Measurements from ENCODE around the gene SLIT1. TPM values are rescaled to one million over a fixed set of nuclear protein-coding genes. Genes with fewer than 3 reads are reported as not detected.

SLIT1 gene
- total RNA-seq, 1 donor from 2014 or later = under 0.01 TPM

DNA sequence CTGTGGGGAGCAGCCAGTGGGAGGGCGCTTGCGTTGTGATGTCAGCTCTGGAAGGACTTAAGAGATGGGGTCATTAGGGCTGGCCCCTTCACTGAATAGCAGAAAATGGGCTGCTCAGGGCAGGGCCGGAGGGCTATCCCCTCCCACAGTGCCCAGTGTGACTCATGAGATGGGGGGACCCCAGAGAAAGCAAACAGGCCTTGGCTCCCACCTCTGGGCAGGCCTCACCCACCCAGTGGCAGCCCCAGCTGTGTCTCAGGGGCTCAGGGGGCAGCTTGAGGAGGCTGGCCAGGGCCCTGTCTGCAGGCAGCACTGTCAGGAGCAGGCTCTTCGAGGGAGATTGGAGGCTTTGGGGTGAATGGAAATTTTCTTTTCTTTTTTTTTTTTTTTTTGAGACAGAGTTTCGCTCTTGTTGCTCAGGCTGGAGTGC lies 168.3 kb downstream of the SLIT1 start:
- Histone ChIP-seq H3K27me3 (ENCODE audit: control insufficient read depth in 3 of 3, insufficient read depth in 3 of 3, low read length in 3 of 3) (no peaks in the 10 kb centered on the region), H3K4me1 (ENCODE audit: control insufficient read depth in 3 of 3, insufficient read depth in 3 of 3, low read length in 3 of 3) (peaks cover 27 to 56% (median 43%) of the 10 kb centered on the region in 3 donors), H3K27ac (ENCODE audit: low read depth, low read length) (no peak overlapping the region), H3K4me3 (ENCODE audit: low read length in 3 of 3) (no peak overlapping the region), H3K9me3 (ENCODE audit: control insufficient read depth in 3 of 3, low read length in 3 of 3) (no peaks in the 10 kb centered on the region), H3K9ac (ENCODE audit: low read depth in 1 of 3, low read length in 3 of 3) (no peak overlapping the region), H3K36me3 (ENCODE audit: control insufficient read depth in 3 of 3, insufficient read depth in 3 of 3, low read length in 3 of 3) (no peaks in the 10 kb centered on the region)

DNA sequence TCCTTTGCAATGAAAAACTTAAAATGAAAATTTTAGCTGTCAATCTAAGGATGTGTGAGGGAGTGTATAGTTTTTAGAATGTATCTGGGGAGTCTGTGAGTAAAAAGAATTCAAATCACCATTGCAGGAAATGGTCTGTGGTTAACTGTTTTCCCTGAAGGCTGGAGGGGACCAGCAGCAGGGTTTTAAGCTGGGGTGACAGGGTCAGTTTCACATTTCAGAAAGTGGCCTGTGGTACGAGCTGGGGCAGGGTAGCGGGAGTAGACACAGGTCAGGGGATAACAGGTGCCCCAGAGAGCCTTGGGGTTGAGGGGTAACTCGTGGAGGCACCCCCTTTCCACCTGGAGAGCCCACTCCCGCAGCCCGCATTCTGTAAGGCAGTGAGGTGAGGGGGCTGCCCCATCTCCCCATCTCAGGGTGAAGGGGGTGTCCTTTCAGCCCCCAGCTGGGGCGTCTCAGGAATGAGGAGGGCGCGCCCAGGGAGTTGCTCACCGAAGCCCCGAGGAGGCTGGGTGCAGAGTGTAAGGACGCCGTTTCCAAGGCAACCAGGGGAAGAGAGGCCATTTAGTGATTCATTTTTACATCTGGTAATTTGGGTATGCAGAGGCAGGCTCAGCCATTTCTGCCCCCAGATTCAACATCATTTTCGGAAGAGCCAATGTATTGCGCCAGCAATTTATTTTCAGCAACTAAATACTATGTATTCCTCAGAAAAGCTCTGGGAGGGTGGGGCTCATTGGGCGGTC lies 168.9 kb downstream of the SLIT1 start:
- no peaks in the 10 kb centered on the region for H3K27me3 ChIP-seq (ENCODE audit: control insufficient read depth in 3 of 3, insufficient read depth in 3 of 3, low read length in 3 of 3)
- H3K27ac ChIP-seq (ENCODE audit: low read depth, low read length) = no peak overlapping the region
- no peak overlapping the region for H3K4me3 ChIP-seq (ENCODE audit: low read length in 3 of 3)

DNA sequence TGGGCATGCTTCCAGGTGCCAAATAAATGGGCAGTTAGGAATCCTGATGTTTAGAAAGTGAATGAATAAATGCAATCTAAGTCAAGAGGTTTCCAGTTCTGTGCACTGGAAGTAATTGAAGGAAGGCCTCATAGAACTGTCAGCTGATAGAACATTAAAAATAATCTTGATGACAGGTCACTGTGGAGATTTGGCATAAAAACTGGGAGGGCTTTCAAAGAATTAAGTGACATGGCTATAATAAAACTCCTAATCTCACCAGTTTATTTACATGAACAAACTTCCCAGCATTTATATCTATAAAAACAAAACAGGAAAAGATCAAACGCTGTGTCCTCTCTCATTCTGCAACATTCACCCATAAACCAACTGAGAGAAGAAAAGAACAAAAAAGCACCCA lies 170.5 kb downstream of the SLIT1 start:
- Histone ChIP-seq H3K9me3 (ENCODE audit: control insufficient read depth in 3 of 3, low read length in 3 of 3) (no peaks in the 10 kb centered on the region), H3K9ac (ENCODE audit: low read depth in 1 of 3, low read length in 3 of 3) (peak overlapping the region in 2 of 3 donors; percentile 33 to 39), H3K27me3 (ENCODE audit: control insufficient read depth in 3 of 3, insufficient read depth in 3 of 3, low read length in 3 of 3) (no peaks in the 10 kb centered on the region), H3K27ac (ENCODE audit: low read depth, low read length) (peak overlapping the region; percentile 65), H3K4me3 (ENCODE audit: low read length in 3 of 3) (no peak overlapping the region), H3K36me3 (ENCODE audit: control insufficient read depth in 3 of 3, insufficient read depth in 3 of 3, low read length in 3 of 3) (no peaks in the 10 kb centered on the region), H3K4me1 (ENCODE audit: control insufficient read depth in 3 of 3, insufficient read depth in 3 of 3, low read length in 3 of 3) (peaks cover 15 to 34% (median 24%) of the 10 kb centered on the region in 3 donors)

More for the DNA sequence above, 168.9 kb downstream of the SLIT1 start:
- Histone ChIP-seq H3K36me3 (ENCODE audit: control insufficient read depth in 3 of 3, insufficient read depth in 3 of 3, low read length in 3 of 3) (no peaks in the 10 kb centered on the region), H3K9ac (ENCODE audit: low read depth in 1 of 3, low read length in 3 of 3) (no peak overlapping the region), H3K9me3 (ENCODE audit: control insufficient read depth in 3 of 3, low read length in 3 of 3) (no peaks in the 10 kb centered on the region), H3K4me1 (ENCODE audit: control insufficient read depth in 3 of 3, insufficient read depth in 3 of 3, low read length in 3 of 3) (peaks cover 27 to 50% (median 40%) of the 10 kb centered on the region in 3 donors)

DNA sequence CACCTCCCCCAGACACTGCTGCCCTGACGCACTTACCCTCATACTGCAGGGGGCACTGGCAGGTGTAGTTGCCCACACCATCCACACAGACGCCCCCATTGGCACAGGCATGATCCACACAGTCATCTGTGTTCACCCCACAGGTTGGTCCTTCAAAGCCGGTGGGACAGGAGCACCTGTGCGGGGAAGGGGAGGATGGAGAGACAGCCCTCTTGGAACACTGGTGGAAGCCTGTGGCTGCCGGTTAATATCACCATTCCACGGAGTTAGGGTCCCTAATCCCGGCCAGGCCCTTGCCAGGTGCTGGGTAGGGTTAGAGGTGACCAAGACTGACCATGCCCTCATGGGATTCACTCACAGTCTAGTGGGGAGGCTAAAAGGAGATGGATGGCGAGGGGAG lies 171.8 kb downstream of the SLIT1 start:
- Histone ChIP-seq H3K9me3 (ENCODE audit: control insufficient read depth in 3 of 3, low read length in 3 of 3) (no peaks in the 10 kb centered on the region), H3K36me3 (ENCODE audit: control insufficient read depth in 3 of 3, insufficient read depth in 3 of 3, low read length in 3 of 3) (no peaks in the 10 kb centered on the region), H3K4me1 (ENCODE audit: control insufficient read depth in 3 of 3, insufficient read depth in 3 of 3, low read length in 3 of 3) (peaks cover 6 to 22% (median 11%) of the 10 kb centered on the region in 3 donors), H3K27ac (ENCODE audit: low read depth, low read length) (no peak overlapping the region), H3K27me3 (ENCODE audit: control insufficient read depth in 3 of 3, insufficient read depth in 3 of 3, low read length in 3 of 3) (no peaks in the 10 kb centered on the region), H3K9ac (ENCODE audit: low read depth in 1 of 3, low read length in 3 of 3) (no peak overlapping the region), H3K4me3 (ENCODE audit: low read length in 3 of 3) (no peak overlapping the region)

DNA sequence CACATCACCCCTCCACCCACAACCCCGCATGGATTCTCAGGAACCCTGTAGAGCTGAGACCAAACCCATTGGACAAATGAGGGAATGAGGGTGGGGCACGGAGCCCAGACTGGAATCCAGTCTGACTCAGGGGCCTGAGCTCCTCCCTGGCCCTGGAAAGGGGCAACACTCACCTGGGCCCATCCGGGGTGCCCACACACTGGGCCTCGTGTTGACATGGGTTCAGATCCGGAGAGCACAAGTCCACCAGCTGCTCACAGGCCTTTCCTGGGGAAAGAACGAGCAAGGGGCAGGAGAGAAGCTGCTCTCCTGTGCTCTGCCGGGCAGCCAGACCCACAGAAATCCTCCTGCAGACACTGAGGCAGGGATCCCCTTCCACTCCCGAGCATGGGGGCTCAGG lies 172.2 kb downstream of the SLIT1 start:
- H3K9ac ChIP-seq (ENCODE audit: low read depth in 1 of 3, low read length in 3 of 3) = no peak overlapping the region
- H3K4me3 ChIP-seq (ENCODE audit: low read length in 3 of 3) = no peak overlapping the region
- H3K27ac ChIP-seq (ENCODE audit: low read depth, low read length) = no peak overlapping the region
- no peaks in the 10 kb centered on the region for H3K36me3 ChIP-seq (ENCODE audit: control insufficient read depth in 3 of 3, insufficient read depth in 3 of 3, low read length in 3 of 3)
- peaks cover 6 to 19% (median 11%) of the 10 kb centered on the region in 3 donors for H3K4me1 ChIP-seq (ENCODE audit: control insufficient read depth in 3 of 3, insufficient read depth in 3 of 3, low read length in 3 of 3)
- no peaks in the 10 kb centered on the region for H3K27me3 ChIP-seq (ENCODE audit: control insufficient read depth in 3 of 3, insufficient read depth in 3 of 3, low read length in 3 of 3)
- H3K9me3 ChIP-seq (ENCODE audit: control insufficient read depth in 3 of 3, low read length in 3 of 3) = no peaks in the 10 kb centered on the region

DNA sequence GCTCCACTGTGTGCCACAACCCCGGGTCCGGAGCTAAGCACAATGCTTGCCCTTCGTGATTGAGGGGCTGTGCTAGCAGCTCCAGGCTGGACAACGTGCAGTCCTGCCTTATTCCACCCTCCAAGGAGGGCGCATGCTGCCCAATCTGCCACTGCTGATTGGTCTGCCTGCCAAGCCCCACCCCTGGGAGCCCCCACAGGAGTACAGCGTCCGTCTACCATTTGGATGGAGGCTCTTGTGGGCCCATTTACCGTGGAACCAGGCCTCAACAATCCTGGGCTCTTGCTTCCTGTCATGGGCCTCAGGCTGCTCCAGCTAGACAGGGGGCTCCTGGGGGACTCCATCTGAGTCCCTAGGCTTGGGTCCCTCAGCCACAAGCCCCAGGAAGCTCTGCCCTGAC lies 173.3 kb downstream of the SLIT1 start:
- H3K27ac ChIP-seq (ENCODE audit: low read depth, low read length) = no peak overlapping the region
- H3K4me1 ChIP-seq (ENCODE audit: control insufficient read depth in 3 of 3, insufficient read depth in 3 of 3, low read length in 3 of 3) = peaks cover 6 to 17% (median 11%) of the 10 kb centered on the region in 3 donors
- no peak overlapping the region for H3K4me3 ChIP-seq (ENCODE audit: low read length in 3 of 3)

DNA sequence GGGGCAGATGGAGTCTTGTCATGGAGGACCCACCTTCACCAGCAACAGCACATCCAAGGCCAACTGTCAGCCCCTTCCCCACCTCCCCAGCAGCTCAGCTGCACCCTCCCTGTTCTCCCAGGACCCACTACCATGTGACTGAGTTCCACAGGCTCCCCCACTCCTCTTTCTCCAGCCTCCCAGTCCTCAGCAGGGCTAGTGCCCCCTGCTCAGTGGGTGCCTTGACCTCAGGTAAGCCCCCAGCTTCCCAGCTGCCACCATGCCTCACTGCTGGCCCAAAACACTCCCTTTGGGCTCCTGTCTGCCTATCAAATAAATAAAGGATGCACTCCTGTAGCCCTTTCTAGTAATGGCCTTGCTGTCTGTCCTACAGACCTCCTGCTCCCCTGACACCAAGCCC lies 174.4 kb downstream of the SLIT1 start:
- no peak overlapping the region for H3K4me3 ChIP-seq (ENCODE audit: low read length in 3 of 3)
- no peaks in the 10 kb centered on the region for H3K27me3 ChIP-seq (ENCODE audit: control insufficient read depth in 3 of 3, insufficient read depth in 3 of 3, low read length in 3 of 3)
- H3K9me3 ChIP-seq (ENCODE audit: control insufficient read depth in 3 of 3, low read length in 3 of 3) = no peaks in the 10 kb centered on the region

More for the DNA sequence above, 173.3 kb downstream of the SLIT1 start:
- Histone ChIP-seq H3K36me3 (ENCODE audit: control insufficient read depth in 3 of 3, insufficient read depth in 3 of 3, low read length in 3 of 3) (no peaks in the 10 kb centered on the region), H3K9ac (ENCODE audit: low read depth in 1 of 3, low read length in 3 of 3) (no peak overlapping the region), H3K27me3 (ENCODE audit: control insufficient read depth in 3 of 3, insufficient read depth in 3 of 3, low read length in 3 of 3) (no peaks in the 10 kb centered on the region), H3K9me3 (ENCODE audit: control insufficient read depth in 3 of 3, low read length in 3 of 3) (no peaks in the 10 kb centered on the region)

DNA sequence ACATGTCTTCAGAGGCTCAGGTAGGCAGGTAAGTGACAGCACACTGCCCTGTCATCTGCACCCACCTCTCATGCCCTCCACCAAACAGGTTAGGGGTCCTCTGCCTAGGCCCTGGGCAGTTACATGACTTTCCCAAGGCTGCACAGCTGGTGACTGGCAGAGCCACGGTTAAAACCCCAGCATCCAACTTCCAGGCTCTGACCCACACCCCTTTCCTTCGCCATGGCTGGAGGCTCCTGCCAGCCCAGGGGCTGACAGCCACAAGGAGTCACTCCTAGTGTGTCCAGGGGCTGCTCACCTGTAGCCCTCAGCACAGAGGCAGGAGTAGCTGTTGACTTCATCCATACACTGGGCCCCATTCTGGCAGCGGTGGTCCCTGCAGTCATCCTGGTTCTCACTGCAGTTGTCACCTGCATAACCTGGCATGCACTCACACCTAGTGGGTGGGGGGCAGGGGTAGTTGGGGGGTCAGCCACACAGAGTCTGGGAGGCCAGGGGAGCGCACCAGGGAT lies 175.0 kb downstream of the SLIT1 start:
- Histone ChIP-seq H3K9ac (ENCODE audit: low read depth in 1 of 3, low read length in 3 of 3) (no peak overlapping the region), H3K36me3 (ENCODE audit: control insufficient read depth in 3 of 3, insufficient read depth in 3 of 3, low read length in 3 of 3) (no peaks in the 10 kb centered on the region), H3K27ac (ENCODE audit: low read depth, low read length) (no peak overlapping the region), H3K4me1 (ENCODE audit: control insufficient read depth in 3 of 3, insufficient read depth in 3 of 3, low read length in 3 of 3) (peaks cover 6 to 17% (median 11%) of the 10 kb centered on the region in 3 donors), H3K4me3 (ENCODE audit: low read length in 3 of 3) (no peak overlapping the region), H3K27me3 (ENCODE audit: control insufficient read depth in 3 of 3, insufficient read depth in 3 of 3, low read length in 3 of 3) (no peaks in the 10 kb centered on the region), H3K9me3 (ENCODE audit: control insufficient read depth in 3 of 3, low read length in 3 of 3) (no peaks in the 10 kb centered on the region)

More for the DNA sequence above, 174.4 kb downstream of the SLIT1 start:
- Histone ChIP-seq H3K4me1 (ENCODE audit: control insufficient read depth in 3 of 3, insufficient read depth in 3 of 3, low read length in 3 of 3) (peaks cover 6 to 17% (median 11%) of the 10 kb centered on the region in 3 donors), H3K36me3 (ENCODE audit: control insufficient read depth in 3 of 3, insufficient read depth in 3 of 3, low read length in 3 of 3) (no peaks in the 10 kb centered on the region), H3K9ac (ENCODE audit: low read depth in 1 of 3, low read length in 3 of 3) (no peak overlapping the region), H3K27ac (ENCODE audit: low read depth, low read length) (no peak overlapping the region)

DNA sequence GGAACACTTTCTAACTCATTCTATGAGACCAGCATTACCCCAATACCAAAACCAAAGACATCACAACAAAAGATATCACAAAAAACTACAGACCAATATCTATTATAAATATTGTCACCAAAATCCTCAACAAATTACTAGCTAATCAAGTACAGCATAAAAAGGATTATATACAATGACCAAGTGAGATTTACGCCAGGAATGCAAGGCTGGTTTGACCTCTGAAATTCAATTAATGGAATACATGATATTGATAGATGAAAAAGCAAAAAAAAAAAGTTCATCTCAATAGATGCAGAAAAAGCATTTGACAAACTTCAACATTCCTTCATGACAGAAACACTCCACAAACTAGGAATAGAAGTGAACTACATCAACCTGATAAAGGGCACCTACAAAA lies 178.3 kb downstream of the SLIT1 start:
- no peaks in the 10 kb centered on the region for H3K27me3 ChIP-seq (ENCODE audit: control insufficient read depth in 3 of 3, insufficient read depth in 3 of 3, low read length in 3 of 3)
- no peak overlapping the region for H3K4me3 ChIP-seq (ENCODE audit: low read length in 3 of 3)
- no peaks in the 10 kb centered on the region for H3K4me1 ChIP-seq (ENCODE audit: control insufficient read depth in 3 of 3, insufficient read depth in 3 of 3, low read length in 3 of 3)
- no peak overlapping the region for H3K9ac ChIP-seq (ENCODE audit: low read depth in 1 of 3, low read length in 3 of 3)
- H3K9me3 ChIP-seq (ENCODE audit: control insufficient read depth in 3 of 3, low read length in 3 of 3) = no peaks in the 10 kb centered on the region
- H3K36me3 ChIP-seq (ENCODE audit: control insufficient read depth in 3 of 3, insufficient read depth in 3 of 3, low read length in 3 of 3) = no peaks in the 10 kb centered on the region
- no peak overlapping the region for H3K27ac ChIP-seq (ENCODE audit: low read depth, low read length)

DNA sequence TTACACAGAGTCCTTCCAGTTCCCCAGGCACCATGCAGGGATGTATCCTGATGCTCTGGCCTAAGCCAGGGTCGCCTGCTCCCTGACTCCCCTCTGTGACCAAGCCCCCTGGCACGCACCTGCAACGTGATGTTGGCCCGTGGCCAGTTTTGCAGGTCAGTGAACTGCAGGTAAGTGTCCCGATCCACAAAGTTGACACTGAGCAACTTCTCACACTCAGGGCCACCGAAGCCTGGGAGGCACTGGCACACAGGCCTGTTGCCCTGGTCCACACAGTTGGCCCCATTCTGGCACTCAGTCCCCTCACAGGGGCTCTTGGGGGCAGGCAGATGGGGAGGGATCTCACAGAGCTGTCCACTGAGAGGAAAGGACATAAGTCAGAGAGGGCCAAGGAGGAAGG lies 179.4 kb downstream of the SLIT1 start:
- H3K9ac ChIP-seq (ENCODE audit: low read depth in 1 of 3, low read length in 3 of 3) = no peak overlapping the region
- H3K4me1 ChIP-seq (ENCODE audit: control insufficient read depth in 3 of 3, insufficient read depth in 3 of 3, low read length in 3 of 3) = no peaks in the 10 kb centered on the region
- no peaks in the 10 kb centered on the region for H3K9me3 ChIP-seq (ENCODE audit: control insufficient read depth in 3 of 3, low read length in 3 of 3)
- H3K27me3 ChIP-seq (ENCODE audit: control insufficient read depth in 3 of 3, insufficient read depth in 3 of 3, low read length in 3 of 3) = no peaks in the 10 kb centered on the region
- no peak overlapping the region for H3K27ac ChIP-seq (ENCODE audit: low read depth, low read length)
- no peak overlapping the region for H3K4me3 ChIP-seq (ENCODE audit: low read length in 3 of 3)
- H3K36me3 ChIP-seq (ENCODE audit: control insufficient read depth in 3 of 3, insufficient read depth in 3 of 3, low read length in 3 of 3) = no peaks in the 10 kb centered on the region

Measured in skeletal muscle tissue (tissue), 4 donors.